Upper lobe of left lung (tissue), 4 donors: ENCODE measurements around the gene CMTM4.

Experiments used
- EP300 ChIP-seq, 4 donors: sonication (generic); formaldehyde crosslinking; IDR thresholded peaks; one replicate each; pipeline ENCODE4 v1.5.1; 2017; ENCODE audit warnings: antibody characterized with exemption in 4 of 4, control low read depth in 2 of 4
- POLR2A ChIP-seq, 4 donors: fragments of 450-650 bp; IDR thresholded peaks; one replicate each; pipeline ENCODE4 v1.5.1; 2016 to 2017; ENCODE audit warnings: antibody characterized with exemption in 4 of 4, mild to moderate bottlenecking in 2 of 4
- POLR2AphosphoS5 ChIP-seq, 2 donors: sonication (generic); formaldehyde crosslinking; IDR thresholded peaks; one replicate each; pipeline ENCODE4 v1.5.1; 2017; ENCODE audit warnings: antibody characterized with exemption in 2 of 2
- TF ChIP-seq, protein P1 (sequence below), 6 experiments: fragments of 450-650 bp in 4 of 6; fragments of 200-600 bp in 2 of 6; sonication (generic) in 2 of 6; IDR thresholded peaks; one replicate each; pipeline ENCODE4 v1.5.1; 2016 to 2019; ENCODE audit warnings: antibody characterized with exemption in 6 of 6

DNA sequence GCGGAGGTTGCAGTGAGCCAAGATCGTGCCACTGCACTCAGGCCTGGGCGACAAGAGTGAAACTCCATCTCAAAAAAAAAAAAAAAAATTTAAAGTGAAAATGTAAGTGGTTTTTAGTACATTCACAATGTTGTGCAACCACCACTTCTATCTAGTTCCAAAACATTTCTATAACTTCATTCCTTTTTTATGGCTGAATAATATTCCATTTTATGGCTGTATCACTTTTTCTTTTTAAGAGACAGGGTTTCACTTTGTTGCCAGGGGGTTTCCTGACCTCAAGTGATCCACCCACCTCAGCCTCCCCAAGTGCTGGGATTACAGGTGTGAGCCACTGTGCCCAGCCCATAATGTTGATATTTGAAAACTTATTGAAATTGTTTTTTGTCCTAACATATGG, 103.7 kb downstream of the CMTM4 start:
- TF ChIP-seq, protein P1, sequence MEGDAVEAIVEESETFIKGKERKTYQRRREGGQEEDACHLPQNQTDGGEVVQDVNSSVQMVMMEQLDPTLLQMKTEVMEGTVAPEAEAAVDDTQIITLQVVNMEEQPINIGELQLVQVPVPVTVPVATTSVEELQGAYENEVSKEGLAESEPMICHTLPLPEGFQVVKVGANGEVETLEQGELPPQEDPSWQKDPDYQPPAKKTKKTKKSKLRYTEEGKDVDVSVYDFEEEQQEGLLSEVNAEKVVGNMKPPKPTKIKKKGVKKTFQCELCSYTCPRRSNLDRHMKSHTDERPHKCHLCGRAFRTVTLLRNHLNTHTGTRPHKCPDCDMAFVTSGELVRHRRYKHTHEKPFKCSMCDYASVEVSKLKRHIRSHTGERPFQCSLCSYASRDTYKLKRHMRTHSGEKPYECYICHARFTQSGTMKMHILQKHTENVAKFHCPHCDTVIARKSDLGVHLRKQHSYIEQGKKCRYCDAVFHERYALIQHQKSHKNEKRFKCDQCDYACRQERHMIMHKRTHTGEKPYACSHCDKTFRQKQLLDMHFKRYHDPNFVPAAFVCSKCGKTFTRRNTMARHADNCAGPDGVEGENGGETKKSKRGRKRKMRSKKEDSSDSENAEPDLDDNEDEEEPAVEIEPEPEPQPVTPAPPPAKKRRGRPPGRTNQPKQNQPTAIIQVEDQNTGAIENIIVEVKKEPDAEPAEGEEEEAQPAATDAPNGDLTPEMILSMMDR (IDR thresholded peaks at IDR 0.05) = no peak
- no peak for TF ChIP-seq POLR2A (IDR thresholded peaks at IDR 0.05)
- no peak for TF ChIP-seq EP300 (IDR thresholded peaks at IDR 0.05)
- no peak for TF ChIP-seq POLR2AphosphoS5 (IDR thresholded peaks at IDR 0.05)
